OCI-LY3 (cell line): ENCODE measurements around the gene PIAS3.

Experiments
- H2AFZ ChIP-seq: fragments of 200-600, 300-600 bp; shearing (Covaris generic); 2 replicates; pipeline ENCODE4 v1.6.0; 2014; ENCODE audit warnings: antibody characterized with exemption, low read depth, low read length
- H3K27ac ChIP-seq: fragments of 200-600, 300-600 bp; sonication (generic); 2 replicates; pipeline ENCODE4 v1.5.1; 2014; ENCODE audit warnings: mild to moderate bottlenecking, low read length, moderate library complexity, mixed read lengths
- H3K27me3 ChIP-seq: fragments of 200-600, 300-600 bp; sonication (generic); 2 replicates; pipeline ENCODE4 v1.6.1; 2014; ENCODE audit warnings: low read depth, low read length, mixed read lengths
- H3K36me3 ChIP-seq: fragments of 200-600, 300-600 bp; sonication (generic); replicated peaks from 2 replicates; pipeline ENCODE3; 2014; ENCODE audit warnings: low read depth, low read length, mixed read lengths
- H3K4me1 ChIP-seq: fragments of 300-600, 200-600 bp; sonication (generic); 2 replicates; pipeline ENCODE4 v1.6.1; 2014; ENCODE audit warnings: low read length, mixed read lengths
- H3K4me2 ChIP-seq: fragments of 200-600, 300-600 bp; sonication (generic); 2 replicates; pipeline ENCODE4 v1.6.1; 2014; ENCODE audit warnings: low read length, mixed read lengths
- H3K4me3 ChIP-seq: fragments of 300-600, 200-600 bp; sonication (generic); 2 replicates; pipeline ENCODE4 v1.5.1; 2014; ENCODE audit warnings: antibody characterized with exemption, mild to moderate bottlenecking, low read length, moderate library complexity
- H3K79me2 ChIP-seq: fragments of 300-600, 200-600 bp; shearing (Covaris generic); 2 replicates; pipeline ENCODE4 v1.6.1; 2014; ENCODE audit warnings: mild to moderate bottlenecking, low read length, mixed read lengths
- H3K9ac ChIP-seq: fragments of 300-600, 200-600 bp; shearing (Covaris generic); 2 replicates; pipeline ENCODE4 v1.6.0; 2014; ENCODE audit warnings: mild to moderate bottlenecking, low read length, moderate library complexity
- H3K9me3 ChIP-seq: fragments of 200-600, 300-600 bp; shearing (Covaris generic); 2 replicates; pipeline ENCODE4 v1.6.1; 2014; ENCODE audit warnings: low read length, mixed read lengths; ENCODE audit not compliant: insufficient read depth
- H4K20me1 ChIP-seq: fragments of 200-600, 300-600 bp; sonication (generic); 2 replicates; pipeline ENCODE4 v1.6.1; 2016; ENCODE audit warnings: low read length, mixed read lengths; ENCODE audit not compliant: insufficient read depth
- EZH2phosphoT487 ChIP-seq: fragments of 200-600 bp; shearing (Covaris generic); IDR thresholded peaks from 2 replicates; pipeline ENCODE4 v1.6.1; 2018; ENCODE audit warnings: antibody characterized with exemption, mixed run types, low read depth
- TF ChIP-seq, protein P1 (sequence below): fragments of 200-600, 300-600 bp; sonication (generic); IDR thresholded peaks from 2 replicates; pipeline ENCODE4 v1.5.1; 2014; ENCODE audit warnings: antibody characterized with exemption, low read length, low read depth

Gene PIAS3

DNA sequence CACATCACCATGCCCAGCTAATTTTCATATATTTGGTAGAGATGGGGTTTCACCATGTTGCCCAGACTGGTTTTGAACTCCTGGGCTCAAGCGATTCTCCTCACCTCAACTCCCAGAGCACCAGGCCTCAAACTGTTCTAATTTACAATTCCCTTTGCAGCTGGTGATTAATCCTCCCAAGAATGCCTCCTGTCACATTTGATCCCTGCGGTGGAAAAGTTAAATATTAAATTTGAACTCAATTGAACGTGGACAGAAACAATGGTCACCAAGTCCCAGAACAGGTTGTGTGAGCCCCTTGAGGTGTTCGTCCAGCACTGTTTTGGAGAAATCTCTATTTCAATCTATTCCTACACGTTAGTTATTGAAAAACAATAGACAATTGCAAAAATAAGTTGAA, 28.8 kb upstream of the PIAS3 start:
- Histone ChIP-seq H3K4me1 (peaks cover 14% of the 10 kb centered on the region), H3K9ac (no peak overlapping the region), H3K27me3 (peaks cover 23% of the 10 kb centered on the region), H3K79me2 (no peaks in the 10 kb centered on the region), H4K20me1 (no peaks in the 10 kb centered on the region), H3K4me2 (no peak overlapping the region), H3K36me3 (no peaks in the 10 kb centered on the region), H2AFZ (no peak overlapping the region), H3K27ac (no peak overlapping the region), H3K9me3 (no peaks in the 10 kb centered on the region), H3K4me3 (no peak overlapping the region)
- no peak for TF ChIP-seq EZH2phosphoT487
- TF ChIP-seq, protein P1, sequence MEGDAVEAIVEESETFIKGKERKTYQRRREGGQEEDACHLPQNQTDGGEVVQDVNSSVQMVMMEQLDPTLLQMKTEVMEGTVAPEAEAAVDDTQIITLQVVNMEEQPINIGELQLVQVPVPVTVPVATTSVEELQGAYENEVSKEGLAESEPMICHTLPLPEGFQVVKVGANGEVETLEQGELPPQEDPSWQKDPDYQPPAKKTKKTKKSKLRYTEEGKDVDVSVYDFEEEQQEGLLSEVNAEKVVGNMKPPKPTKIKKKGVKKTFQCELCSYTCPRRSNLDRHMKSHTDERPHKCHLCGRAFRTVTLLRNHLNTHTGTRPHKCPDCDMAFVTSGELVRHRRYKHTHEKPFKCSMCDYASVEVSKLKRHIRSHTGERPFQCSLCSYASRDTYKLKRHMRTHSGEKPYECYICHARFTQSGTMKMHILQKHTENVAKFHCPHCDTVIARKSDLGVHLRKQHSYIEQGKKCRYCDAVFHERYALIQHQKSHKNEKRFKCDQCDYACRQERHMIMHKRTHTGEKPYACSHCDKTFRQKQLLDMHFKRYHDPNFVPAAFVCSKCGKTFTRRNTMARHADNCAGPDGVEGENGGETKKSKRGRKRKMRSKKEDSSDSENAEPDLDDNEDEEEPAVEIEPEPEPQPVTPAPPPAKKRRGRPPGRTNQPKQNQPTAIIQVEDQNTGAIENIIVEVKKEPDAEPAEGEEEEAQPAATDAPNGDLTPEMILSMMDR, result no peak

DNA sequence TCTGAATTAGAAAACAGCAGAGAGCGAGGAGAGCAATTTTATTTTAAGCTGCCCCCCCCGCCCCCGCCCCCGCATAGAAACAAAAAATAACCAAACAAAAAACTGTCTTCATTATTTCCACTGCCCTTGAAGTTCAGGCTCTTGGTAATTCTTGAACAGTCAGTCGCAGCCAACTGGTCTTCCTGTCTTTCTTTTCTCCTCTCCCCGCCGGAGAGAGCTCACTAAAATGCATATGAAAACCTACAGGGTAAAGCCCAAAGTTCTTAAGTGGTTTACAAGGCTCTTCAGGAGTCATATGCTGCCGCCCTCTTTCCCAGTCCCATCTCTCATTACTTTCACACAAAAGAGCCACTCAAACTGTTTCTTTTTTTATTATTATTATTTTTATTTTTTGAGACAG, 27.9 kb upstream of the PIAS3 start:
- Histone ChIP-seq H3K36me3 (no peaks in the 10 kb centered on the region), H3K79me2 (no peaks in the 10 kb centered on the region), H3K27me3 (peaks cover 23% of the 10 kb centered on the region), H3K4me3 (no peak overlapping the region), H3K9me3 (no peaks in the 10 kb centered on the region), H3K27ac (no peak overlapping the region), H2AFZ (no peak overlapping the region), H3K9ac (no peak overlapping the region), H3K4me2 (no peak overlapping the region), H3K4me1 (peaks cover 17% of the 10 kb centered on the region), H4K20me1 (no peaks in the 10 kb centered on the region)
- TF ChIP-seq EZH2phosphoT487, result no peak
- TF ChIP-seq, protein P1, result no peak

DNA sequence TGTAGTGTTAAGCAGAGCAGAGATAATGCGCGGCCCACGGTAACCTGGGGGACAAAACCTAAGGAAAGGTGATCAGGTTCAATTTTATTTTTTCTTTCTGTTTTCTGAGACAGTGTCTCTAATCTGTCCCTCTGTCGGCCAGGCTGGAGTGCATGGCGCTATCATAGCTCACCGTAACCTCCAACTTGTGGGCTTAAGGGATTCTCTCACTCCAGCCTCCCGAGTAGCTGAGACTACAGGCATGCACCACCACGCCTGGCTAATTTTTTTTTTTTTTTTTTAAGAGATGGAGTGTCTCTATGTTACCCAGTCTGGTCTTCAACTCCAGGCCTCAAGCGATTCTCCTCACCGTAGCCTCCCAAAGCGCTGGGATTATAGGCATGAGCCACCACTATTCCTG, 27.5 kb upstream of the PIAS3 start:
- Histone ChIP-seq H2AFZ (peak overlapping the region; percentile 94; the same call in 1 of the 2 replicates), H4K20me1 (no peaks in the 10 kb centered on the region), H3K4me2 (peak overlapping the region; percentile 93), H3K4me1 (peaks cover 17% of the 10 kb centered on the region), H3K36me3 (no peaks in the 10 kb centered on the region), H3K27ac (no peak overlapping the region), H3K9me3 (no peaks in the 10 kb centered on the region), H3K79me2 (no peaks in the 10 kb centered on the region), H3K4me3 (peak overlapping the region; percentile 87), H3K9ac (no peak overlapping the region; the same call in 1 of the 2 replicates), H3K27me3 (peaks cover 26% of the 10 kb centered on the region)
- no peak for TF ChIP-seq EZH2phosphoT487
- TF ChIP-seq, protein P1, result no peak

DNA sequence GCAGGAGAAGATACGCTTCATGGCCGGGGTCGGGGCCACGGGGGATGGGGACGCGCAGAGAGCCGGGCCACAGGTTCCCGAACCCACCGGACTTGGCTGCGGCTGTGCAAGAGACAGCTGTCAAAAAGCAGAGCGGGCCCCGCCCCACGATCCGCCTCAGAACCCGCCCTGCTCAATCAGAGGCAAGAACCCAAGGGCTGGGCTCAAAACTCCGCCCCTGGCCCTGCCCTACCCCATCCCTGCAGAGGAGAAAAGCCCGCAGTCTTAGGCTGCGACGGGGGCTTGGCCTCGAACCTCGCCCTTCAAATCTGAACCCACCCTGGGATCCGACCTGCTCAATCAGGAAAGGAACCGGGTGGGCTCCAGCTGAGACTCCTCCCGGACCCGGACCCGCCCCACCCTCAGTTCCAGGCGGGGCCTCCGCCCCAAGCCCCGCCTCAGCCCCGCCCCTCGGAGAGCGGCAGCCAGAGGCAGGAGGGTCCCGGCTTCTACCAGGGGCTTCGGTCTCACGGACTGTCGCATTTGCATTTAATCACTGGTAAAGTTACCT, 26.9 kb upstream of the PIAS3 start, which contains the start of gene ANKRD35:
Gene ANKRD35 (minus strand): TSS at position 129 of the 550 bp plus-strand sequence. CDS start 108 bp downstream, at position 21.
- H3K9ac ChIP-seq, result no peak within 1 kb of the TSS; the same call in 1 of the 2 replicates
- H2AFZ ChIP-seq, result peak within 1 kb of the TSS; percentile 94
- no peaks in the 10 kb centered on the region for H3K79me2 ChIP-seq
- no peak for TF ChIP-seq EZH2phosphoT487
- TF ChIP-seq, protein P1, result no peak
- peak within 1 kb of the TSS; percentile 93 for H3K4me2 ChIP-seq
- H3K27me3 ChIP-seq, result peaks cover 28% of the 10 kb centered on the region
- peaks cover 17% of the 10 kb centered on the region for H3K4me1 ChIP-seq
- no peaks in the 10 kb centered on the region for H3K9me3 ChIP-seq
- peak within 1 kb of the TSS; percentile 87 for H3K4me3 ChIP-seq
- H3K27ac ChIP-seq, result no peak within 1 kb of the TSS
- H3K36me3 ChIP-seq, result no peaks in the 10 kb centered on the region
- H4K20me1 ChIP-seq, result no peaks in the 10 kb centered on the region
